HG02852 (cell line): ENCODE results near the gene BROX.

ENCODE experiments used
- ATAC-seq: cut with Tn5 transposase; IDR thresholded peaks from one replicate; pipeline ENCODE4 v1.9.1; 2021; ENCODE audit warnings: mild to moderate bottlenecking, moderate library complexity; ENCODE audit not compliant: unreplicated experiment

Gene BROX

GRCh38 chr1:222772996-222773379 lies 60.6 kb downstream of the BROX start:
- ATAC-seq: peak; percentile 64

GRCh38 chr1:222777463-222777862 lies 65.1 kb downstream of the BROX start:
- ATAC-seq: no peak

GRCh38 chr1:222777977-222778376 lies 65.6 kb downstream of the BROX start:
- ATAC-seq: no peak

GRCh38 chr1:222781251-222781650 lies 68.9 kb downstream of the BROX start:
- peak; percentile 56 for ATAC-seq

GRCh38 chr1:222783051-222783450 lies 70.7 kb downstream of the BROX start:
- no peak for ATAC-seq

- ATAC-seq: no peak
Measured at GRCh38 chr1:222784371-222784770, 72.0 kb downstream of the BROX start.
